Left renal pelvis (tissue), 4 donors: ENCODE data around the gene MUC16. TPM values are rescaled to one million over a fixed set of nuclear protein-coding genes. Genes with fewer than 3 reads are reported as not detected.

Experiments
- DNase-seq, 4 donors: peaks; one replicate each; pipeline ENCODE4 v3.0.0-alpha.2; 2013; ENCODE audit warnings: low read depth in 4 of 4, low spot score in 3 of 4
- polyA plus RNA-seq, 4 donors: library from polyadenylated mRNA; unstranded; fragments of 120-200 nt; gene quantifications; one replicate each; pipeline ENCODE4 v1.2.1, GENCODE V29; 2013; ENCODE audit not compliant: insufficient read length in 4 of 4

MUC16 gene
- polyA plus RNA-seq, 4 donors, result 0.14 to 0.22 (median 0.17) TPM

DNA sequence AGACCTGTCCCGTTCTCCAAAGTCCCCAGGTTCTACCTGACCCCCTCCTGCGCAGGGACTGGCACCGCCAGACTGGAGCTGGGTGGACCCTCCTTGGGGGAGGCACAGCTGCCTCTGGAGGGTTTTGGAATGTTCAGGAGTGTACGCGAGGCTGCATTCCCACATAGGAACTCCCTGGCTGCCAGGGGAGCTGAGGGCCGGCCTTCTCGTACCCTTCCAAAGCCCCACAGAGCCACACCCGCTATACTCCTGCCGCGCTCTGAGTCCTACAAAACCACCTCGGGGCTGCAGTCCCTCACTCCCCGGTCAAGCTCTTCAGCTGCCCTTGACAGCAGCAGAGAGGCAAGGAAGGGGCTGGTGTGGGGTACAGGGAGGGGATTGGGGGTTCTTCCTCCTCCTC lies 484 bp upstream of the MUC16 start:
- DNase-seq, result no peak

GRCh38 chr19:9009431-9009830 lies 778 bp downstream of the MUC16 start:
- no peak for DNase-seq

DNA sequence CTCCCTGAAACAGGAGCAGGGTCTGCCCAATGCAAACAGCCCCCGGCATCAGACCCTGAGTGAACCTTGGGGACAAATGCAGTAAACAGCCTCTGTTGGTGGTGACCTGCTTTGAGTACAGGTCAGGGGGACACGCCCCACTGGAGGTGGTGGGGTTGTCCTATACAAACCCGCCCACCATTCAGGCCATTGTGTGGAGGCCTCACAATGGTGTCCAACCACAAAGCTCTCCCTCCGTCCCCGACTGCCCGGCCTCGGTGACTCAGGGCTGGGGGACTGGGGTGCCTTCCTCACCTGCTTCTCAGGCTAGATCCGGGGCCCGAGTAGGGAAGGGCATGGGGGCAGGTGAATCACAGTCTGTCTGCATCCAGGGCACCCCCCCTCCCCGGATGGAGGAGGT lies 1.5 kb downstream of the MUC16 start:
- DNase-seq, result no peak

- no peak for DNase-seq
These were observed 9.3 kb downstream of the MUC16 start for GRCh38 chr19:9000933-9001332.

GRCh38 chr19:8988204-8988603 lies 22.0 kb downstream of the MUC16 start:
- DNase-seq, result no peak

DNA sequence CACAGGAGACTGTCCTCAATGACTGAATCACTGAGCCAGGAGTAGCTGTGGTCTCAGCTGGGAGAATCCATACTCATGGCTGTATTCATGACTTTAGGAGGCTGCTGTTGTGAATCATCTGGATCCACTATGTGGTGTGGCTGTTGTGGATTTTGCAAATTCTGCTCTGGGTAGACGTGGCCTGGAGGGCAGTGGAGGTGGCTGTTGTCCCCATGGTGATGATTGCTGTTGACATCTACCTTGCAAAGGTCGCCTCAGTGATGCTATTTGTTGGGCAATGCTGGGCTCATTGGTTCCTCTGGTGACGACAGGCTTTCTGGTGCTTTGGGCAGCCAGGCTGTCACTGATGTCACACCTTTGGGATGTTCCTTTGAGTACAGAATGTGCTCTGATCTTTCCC lies 23.9 kb downstream of the MUC16 start:
- no peak for DNase-seq

- DNase-seq, result peak in 3 of 4 donors; percentile 18 to 54 (median 22)
These were observed 36.6 kb downstream of the MUC16 start for GRCh38 chr19:8973501-8974091.

- no peak for DNase-seq
These were observed 44.3 kb downstream of the MUC16 start for GRCh38 chr19:8965887-8966286.

Other genes with a start within 250 kb of the MUC16 start
- 10 to 100 TPM; 35.5 to 44.1 (median 40.2) TPM for gene ZNF558, start 178.1 kb downstream of the MUC16 start, polyA plus RNA-seq
- not detected for gene MBD3L1, start 178.0 kb downstream of the MUC16 start, polyA plus RNA-seq
- under 1 TPM in 3 of 4 donors, not detected in 1; 0.05 to 0.09 (median 0.07) TPM for gene OR1M1, start 76.7 kb upstream of the MUC16 start, polyA plus RNA-seq
- gene OR7G2, start 97.1 kb upstream of the MUC16 start, polyA plus RNA-seq, result under 1 TPM in 1 of 4 donors, not detected in 3; 0.05 TPM
- gene OR7G1, start 105.4 kb upstream of the MUC16 start, polyA plus RNA-seq, result not detected
- not detected for gene OR7G3, start 116.5 kb upstream of the MUC16 start, polyA plus RNA-seq
- gene ZNF317, start 130.0 kb upstream of the MUC16 start, polyA plus RNA-seq, result 10 to 100 TPM; 27.4 to 40.8 (median 38.1) TPM
- under 1 TPM; 0.05 to 0.13 (median 0.09) TPM for gene OR7D2, start 168.6 kb upstream of the MUC16 start, polyA plus RNA-seq
- under 1 TPM in 3 of 4 donors, not detected in 1; 0.03 to 0.04 (median 0.03) TPM for gene OR7D4, start 209.2 kb upstream of the MUC16 start, polyA plus RNA-seq
- not detected for gene OR7E24, start 240.5 kb upstream of the MUC16 start, polyA plus RNA-seq